HG03135 (cell line): Measurements from ENCODE around the gene PTGFR.

Experiments
- ATAC-seq: cut with Tn5 transposase; IDR thresholded peaks from one replicate; pipeline ENCODE4 v1.9.1; 2021; ENCODE audit warnings: mild to moderate bottlenecking, moderate library complexity; ENCODE audit not compliant: unreplicated experiment

Gene PTGFR

GRCh38 chr1:78519446-78519845, 28.7 kb downstream of the PTGFR start:
- ATAC-seq = no peak

DNA sequence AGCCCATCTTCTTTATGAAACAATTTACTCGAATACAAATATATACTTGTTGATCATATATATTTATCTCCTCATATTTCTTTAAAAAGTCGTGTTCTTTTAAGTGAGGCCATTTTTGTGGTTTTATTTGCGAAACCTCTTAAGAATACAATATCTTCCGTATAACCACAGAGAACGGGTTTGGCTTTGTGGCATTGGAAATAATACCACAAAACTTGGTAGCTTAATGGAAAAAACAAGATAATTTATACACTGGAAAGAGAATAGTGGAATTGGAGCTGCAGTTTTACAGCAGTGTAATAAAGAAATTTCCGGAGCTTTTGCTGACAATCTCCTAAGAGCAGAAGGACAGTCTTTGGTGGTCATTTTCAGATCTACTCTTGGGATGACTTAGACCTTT, 29.4 kb downstream of the PTGFR start:
- ATAC-seq = no peak

DNA sequence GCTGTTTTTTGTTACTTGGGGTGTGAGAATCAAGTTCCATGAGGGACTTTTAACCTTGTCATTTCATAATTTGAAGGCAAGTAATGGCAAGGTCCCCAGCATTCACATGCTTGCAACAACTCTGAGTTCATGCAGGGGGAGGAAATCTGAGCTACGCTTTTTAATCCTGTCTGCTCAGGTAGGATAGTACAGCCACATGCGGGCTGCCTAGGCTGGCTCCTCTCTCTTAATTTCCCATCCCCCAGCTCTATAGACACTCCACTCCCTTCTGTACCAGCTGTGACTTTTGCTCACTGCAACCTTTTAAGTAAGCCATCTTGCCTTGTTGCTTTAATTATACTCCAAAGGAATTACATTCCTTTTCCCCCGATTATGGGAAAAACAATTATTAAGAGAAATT, 30.1 kb downstream of the PTGFR start:
- ATAC-seq = no peak

GRCh38 chr1:78522136-78522535, 31.4 kb downstream of the PTGFR start:
- no peak for ATAC-seq

- no peak for ATAC-seq
Measured at GRCh38 chr1:78526496-78526895, 35.7 kb downstream of the PTGFR start.

GRCh38 chr1:78527706-78528105, 36.9 kb downstream of the PTGFR start:
- no peak for ATAC-seq

- ATAC-seq = no peak
Measured at GRCh38 chr1:78533527-78533926, 42.8 kb downstream of the PTGFR start.

DNA sequence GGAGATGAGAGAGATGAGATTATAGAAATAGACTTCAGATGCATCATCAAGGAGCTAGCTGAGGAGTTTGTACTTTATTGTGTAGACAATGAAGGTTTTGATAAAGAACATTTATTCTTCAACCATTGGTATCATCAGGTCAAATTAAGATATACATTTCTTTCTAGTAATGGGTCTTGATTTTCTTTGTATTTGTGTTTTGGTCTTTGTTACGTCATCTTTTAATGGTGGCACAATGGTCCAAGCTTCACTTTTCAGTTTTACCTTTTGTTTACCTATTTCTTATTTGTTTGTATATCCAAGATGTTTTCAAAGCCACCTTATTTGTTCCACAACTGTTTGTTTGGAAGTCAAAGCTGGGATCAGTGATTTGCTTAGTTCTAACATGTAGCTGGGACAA, 44.5 kb downstream of the PTGFR start:
- no peak for ATAC-seq

DNA sequence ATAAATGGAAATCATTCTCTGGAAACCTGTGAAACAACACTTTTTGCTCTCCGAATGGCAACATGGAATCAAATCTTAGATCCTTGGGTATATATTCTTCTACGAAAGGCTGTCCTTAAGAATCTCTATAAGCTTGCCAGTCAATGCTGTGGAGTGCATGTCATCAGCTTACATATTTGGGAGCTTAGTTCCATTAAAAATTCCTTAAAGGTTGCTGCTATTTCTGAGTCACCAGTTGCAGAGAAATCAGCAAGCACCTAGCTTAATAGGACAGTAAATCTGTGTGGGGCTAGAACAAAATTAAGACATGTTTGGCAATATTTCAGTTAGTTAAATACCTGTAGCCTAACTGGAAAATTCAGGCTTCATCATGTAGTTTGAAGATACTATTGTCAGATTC, 45.7 kb downstream of the PTGFR start:
- no peak for ATAC-seq

DNA sequence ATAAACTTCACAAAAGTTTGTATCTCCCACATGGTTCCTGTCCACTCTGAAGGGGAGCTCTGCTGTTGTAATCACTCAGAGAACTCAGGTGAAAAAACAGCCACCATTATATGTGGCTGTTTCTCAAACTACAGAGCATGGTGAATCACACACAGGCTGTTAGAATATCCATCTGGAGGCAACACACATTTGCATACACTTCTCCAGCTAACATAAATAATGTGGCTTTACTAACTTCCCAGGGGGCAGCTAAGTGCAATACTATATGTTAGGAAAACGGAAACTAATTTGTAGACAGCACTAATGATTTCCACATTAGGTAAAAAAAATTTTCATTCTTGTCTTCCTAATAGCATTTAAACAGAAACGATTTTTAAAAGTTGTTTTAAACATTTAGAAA, 49.3 kb downstream of the PTGFR start:
- ATAC-seq = no peak

DNA sequence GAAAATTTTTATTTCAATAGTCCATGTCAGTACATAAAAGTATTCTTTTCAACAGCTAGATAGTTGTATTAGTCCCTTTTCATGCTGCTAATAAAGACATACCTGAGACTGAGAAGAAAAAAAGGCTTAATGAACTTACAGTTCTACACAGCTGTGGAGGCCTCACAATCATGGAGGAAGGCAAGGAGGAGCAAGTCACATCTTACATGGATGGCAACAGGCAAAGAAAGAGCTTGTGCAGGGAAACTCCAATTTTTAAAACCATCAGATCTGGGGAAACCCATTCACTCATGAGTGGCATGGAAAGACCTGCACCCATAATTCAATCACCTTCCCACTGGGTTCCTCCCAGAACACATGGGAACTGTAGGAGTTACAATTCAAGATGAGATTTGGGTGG, 50.7 kb downstream of the PTGFR start:
- no peak for ATAC-seq

DNA sequence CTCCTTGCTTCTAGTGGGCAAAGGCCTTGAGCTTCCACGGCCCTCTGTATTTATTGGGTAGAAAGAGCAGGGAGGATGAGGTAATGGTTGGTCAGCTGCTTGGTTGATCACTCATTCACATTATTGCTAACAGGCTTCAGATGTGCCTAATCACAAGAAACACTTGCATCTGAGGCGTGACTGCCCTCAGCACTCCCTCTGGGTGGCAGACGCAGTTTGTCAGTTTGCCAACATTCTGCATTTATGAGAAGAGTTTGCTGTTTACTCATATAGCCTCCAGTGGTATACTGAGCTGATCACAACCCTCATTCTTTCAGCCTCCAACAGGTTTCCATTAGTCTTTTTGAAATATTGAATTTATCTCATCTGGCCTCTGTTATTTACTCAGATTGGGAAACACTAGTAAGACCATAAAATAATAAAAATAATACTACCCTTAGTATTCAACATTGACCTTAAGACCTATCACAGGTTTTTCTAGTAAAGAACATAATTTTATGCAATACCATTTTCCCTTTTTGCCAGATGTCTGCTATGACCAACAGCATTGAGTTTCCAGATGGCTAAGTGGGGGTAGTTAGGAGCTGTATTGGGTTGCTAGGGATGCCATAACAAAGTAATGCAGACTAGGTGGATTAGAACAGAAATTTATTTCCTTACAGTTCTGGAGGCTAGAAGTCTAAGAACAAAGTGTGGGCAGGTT, 53.3 kb downstream of the PTGFR start:
- no peak for ATAC-seq

- no peak for ATAC-seq
Measured at GRCh38 chr1:78547081-78547480, 56.3 kb downstream of the PTGFR start.

DNA sequence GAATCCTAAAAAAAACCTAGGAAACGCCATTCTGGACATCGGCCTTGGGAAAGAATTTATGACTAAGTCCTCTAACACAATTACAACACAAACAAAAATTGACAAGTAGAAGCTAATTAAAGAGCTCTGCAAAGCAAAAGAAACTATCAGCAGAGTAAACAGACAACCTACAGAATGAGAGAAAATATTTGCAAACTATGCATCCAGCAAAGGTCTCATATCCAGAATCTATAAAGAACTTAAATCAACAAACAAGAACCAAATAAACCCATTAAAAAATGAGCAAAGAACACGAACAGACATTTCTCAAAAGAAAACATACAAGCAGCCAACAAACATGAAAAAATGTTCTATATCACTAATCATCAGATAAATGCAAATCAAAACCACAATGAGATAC, 58.6 kb downstream of the PTGFR start:
- ATAC-seq = no peak

DNA sequence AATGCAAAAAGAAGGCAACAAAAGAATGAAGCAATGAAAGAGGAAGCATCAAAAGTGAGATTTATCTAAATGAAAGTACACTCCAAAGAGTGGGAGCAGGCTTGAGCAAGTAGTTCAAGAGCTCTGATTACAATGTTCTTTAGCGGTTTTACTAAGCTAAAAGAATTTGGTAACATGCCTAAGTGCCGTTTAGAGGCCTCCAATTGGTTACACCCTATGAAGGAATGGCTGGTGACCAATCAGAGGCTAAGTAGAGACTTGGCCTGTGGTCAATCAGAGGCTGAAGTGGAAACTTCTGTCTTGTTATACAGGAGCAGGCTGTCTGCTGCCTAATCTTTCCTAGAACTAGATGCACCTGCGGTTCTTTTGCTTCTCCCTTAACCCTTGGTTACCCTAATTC, 59.1 kb downstream of the PTGFR start:
- ATAC-seq = no peak

GRCh38 chr1:78553859-78554258, 63.1 kb downstream of the PTGFR start:
- no peak for ATAC-seq

- ATAC-seq = no peak
Measured at GRCh38 chr1:78554840-78555239, 64.1 kb downstream of the PTGFR start.

- no peak for ATAC-seq
Measured at GRCh38 chr1:78559680-78560079, 68.9 kb downstream of the PTGFR start.

DNA sequence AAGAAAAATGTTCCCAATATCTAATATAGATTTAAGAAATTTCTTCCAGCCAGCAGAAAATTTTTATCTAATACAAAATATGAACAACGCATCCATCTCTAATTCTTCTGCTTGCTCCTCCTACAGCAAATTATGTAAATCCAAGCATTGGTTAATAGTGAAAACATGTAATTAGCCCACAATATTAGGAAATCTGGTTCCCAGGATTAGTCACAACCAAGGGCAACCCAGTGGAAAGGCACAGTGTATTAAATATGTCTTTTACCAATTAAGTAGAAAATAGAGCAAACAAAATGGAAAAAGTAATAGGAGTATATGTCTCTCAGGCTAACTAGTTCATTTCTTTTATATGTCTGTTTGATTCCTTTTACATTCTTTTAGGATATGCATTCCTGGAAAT, 70.0 kb downstream of the PTGFR start:
- ATAC-seq = no peak

DNA sequence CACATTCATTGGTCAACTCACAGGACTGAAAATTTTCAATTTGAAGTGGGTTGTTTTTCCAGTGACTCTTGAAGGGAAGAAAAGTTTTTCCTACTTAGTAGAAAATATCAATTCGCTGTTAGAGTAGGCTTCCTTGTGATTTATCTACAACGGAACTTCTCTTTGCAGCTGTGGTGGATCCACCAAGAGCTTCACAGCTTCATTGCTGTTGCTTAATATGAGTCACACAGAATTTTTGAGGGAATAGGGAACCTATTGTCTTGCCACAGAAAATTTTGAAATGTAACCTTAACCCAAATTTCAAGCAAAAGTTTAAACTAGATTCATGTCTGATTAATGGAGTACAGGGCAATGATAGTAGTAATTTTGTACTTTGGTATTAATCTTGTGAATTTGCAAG, 71.1 kb downstream of the PTGFR start:
- ATAC-seq = no peak

DNA sequence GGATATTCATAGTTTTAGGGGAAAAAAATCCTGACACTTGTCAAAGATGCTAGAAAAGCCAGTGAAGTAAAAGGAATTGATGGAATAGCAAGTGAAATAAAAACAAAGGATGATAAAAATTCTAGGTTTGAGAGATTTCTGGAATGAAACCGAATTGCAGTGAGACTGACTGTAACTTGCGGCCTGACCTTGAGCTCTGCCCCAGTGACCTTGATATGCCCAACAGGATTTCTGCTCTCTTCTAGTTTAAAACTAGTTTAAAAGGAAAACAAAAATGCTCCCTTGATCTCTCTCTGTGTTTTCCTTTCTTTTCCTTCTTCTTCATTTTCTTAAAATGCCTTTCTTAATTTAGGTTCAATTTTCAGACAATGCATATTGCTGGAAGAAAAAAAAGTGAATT, 74.6 kb downstream of the PTGFR start:
- ATAC-seq = no peak

- no peak for ATAC-seq
Measured at GRCh38 chr1:78570539-78570938, 79.8 kb downstream of the PTGFR start.
